Measurements from ENCODE around the gene PCNX4.
A peak's percentile ranks its signal among the peaks of the same experiment; 100 is the strongest.

The PCNX4 gene

DNA sequence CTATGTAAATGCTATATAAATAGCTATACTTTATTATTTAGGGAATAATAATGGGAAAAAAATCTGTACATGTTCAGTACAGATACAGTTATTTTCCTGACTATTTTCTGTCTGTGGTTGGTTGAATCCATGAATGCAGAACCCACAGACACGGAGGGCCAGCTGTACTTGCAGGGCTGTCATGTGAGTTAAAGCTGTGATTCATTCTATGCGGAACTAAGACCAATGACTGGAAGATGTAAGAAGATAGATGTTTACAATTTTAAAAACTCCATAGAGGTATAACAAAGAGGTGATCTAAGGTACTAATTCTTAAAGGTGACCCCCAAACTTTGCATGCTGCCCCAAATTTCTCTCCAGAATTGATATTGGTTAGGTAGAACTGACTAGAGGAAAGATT, 14.6 kb downstream of the PCNX4 start:
- no peak for DNase-seq

DNA sequence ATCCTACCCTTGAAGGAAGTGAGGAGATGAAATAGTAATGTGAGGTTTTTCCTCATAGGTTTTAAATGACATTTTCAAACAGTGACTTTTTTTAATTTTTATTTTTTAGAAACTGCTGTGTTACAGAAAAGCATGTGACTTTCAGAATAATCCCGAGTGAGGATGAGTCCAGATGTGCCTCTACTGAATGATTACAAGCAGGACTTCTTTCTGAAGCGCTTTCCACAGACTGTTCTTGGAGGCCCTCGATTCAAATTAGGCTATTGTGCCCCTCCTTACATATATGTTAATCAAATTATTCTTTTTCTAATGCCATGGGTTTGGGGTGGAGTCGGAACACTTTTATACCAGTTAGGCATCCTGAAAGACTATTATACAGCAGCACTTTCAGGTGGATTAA, 15.8 kb downstream of the PCNX4 start:
- DNase-seq = no peak

DNA sequence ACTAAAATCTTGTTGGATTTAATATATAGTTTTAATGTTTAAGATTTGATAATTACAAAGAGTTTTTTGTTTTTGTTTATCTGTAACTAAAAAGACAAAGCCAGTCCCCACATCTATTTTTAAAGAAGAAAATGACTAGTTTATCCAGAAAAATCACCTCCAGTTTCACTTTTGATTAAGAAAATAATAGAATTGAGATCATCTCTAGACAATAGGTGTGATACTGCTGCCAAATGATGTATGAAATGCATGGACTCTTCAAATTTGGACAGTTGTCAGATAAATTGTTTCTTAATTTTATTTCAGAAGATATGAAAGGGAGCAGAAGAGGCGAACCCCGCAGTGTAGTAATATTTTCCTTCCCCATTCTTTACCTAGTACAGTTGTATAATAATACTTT, 20.0 kb downstream of the PCNX4 start:
- DNase-seq = no peak

DNA sequence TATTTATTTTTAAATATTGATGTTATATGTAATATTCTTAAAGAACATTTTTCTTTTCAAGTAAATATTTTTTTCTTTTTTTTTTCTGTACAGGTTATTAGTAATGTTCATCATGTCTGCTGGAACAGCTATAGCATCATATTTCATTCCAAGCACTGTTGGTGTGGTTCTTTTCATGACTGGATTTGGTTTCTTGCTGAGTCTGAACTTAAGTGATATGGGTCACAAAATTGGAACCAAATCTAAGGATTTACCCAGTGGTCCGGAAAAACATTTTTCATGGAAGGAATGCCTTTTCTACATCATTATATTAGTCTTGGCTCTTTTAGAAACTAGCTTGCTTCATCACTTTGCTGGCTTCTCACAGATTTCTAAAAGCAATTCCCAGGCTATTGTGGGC, 23.2 kb downstream of the PCNX4 start:
- no peak for DNase-seq

DNA sequence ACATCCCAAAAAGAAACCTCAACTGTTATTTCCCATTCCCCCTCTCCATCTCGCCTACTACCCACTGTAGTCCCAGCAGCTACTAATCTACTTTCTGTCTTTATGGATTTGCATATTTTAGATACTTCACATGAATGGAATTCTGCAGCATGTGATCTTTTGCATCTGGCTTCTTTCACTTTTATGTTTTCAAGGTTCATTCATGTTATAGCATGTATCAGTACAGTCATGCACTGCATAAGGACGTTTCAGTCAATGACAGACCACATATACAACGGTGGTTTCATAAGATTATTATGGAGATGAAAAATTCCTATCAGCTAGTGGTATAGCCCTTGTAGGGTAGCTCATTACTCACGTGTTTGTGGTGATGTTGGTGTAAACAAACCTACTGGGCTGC, 24.5 kb downstream of the PCNX4 start:
- DNase-seq = no peak

DNA sequence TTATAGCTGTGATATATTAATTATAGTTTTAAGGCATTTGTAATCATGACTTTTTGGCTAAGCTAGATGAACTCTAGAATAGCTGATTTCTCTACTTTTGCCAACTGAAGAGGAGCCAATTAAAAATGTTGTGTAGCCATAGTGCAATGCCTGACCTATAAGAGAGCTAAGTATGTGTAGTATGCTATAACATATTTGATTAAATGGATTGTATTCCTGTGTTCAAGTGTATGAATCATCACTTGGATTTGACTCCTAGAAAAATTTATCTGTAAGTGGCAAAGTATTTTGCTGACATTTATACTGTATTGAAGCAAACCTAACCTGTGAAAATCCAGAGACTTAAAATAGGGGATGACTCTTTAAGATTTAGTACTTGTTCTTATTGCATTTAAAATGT, 34.2 kb downstream of the PCNX4 start:
- DNase-seq = no peak

DNA sequence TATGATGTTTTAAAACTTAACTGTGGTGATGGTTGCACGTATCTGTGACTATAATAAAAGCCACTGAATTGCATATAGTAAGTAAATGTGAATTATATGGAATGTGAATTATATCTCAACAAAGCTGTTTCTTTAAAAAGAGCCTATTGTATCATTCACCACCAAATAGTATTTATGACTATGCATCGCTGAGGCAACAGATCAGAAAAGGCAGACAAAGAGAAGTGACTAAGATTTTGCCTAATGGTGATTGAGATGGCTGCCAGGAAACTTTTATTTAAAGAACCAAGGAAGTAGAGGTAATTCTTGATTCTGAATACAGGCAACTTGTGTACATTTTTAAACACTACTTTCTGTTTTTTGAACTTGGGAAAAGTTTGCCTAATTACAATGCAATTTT, 41.8 kb downstream of the PCNX4 start:
- DNase-seq = no peak

DNA sequence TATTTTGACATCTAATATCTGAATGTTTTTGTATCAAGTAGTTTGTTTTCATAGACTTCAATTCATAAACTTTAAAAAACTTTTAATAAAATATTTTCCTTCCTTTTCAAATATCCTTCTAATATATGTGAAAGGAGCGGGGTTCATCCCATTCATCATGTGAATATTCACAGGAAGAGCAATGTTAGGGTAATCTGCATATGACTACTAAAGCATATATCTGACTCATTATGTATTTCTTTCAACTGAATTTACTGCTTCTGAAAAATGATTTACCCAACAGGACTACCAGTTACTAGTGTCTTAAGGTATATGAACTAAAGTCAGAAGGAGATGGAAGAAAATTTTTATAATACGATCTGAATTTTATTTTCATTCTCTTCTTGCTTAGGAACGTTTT, 43.0 kb downstream of the PCNX4 start:
- no peak for DNase-seq

DNA sequence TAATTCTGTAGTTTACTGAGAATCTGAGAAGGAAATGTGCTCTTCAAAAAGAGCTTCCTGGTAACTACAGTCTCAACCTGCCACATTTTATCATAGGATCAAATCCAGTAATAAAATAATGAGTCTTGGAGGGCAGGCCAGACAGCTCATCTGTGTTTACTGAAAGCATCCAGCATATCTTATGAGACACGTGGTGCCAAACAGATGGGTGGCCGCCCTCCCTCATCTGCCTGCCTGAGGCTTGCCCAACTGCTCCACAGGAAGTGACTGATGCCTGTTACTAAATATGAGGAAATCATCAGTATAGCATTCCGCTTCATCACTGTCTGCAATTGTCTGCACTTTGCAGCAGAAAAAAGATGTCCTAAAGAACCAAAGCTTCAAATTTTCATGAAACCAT, 60.0 kb downstream of the PCNX4 start:
- DNase-seq = peak; percentile 79

DNA sequence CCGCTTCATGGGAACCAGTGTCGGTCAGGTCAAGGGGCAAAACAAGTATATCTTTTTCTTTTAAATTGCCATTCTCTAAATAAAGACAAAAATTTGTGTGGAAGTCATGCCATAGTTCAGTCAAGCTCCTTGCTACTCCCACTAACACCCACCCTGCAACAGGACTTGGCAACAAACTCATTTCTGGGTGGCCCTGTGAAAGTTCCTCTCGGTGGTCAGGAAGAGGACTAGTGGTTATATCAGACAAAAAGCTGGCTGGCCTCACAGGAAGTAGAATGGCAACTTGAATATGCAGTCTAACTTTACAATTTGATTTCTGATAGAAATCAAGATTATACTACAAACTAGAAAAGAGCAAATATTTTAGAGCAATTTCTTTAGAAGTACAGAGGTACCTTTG, 62.3 kb downstream of the PCNX4 start:
- DNase-seq = peak; percentile 18

DNA sequence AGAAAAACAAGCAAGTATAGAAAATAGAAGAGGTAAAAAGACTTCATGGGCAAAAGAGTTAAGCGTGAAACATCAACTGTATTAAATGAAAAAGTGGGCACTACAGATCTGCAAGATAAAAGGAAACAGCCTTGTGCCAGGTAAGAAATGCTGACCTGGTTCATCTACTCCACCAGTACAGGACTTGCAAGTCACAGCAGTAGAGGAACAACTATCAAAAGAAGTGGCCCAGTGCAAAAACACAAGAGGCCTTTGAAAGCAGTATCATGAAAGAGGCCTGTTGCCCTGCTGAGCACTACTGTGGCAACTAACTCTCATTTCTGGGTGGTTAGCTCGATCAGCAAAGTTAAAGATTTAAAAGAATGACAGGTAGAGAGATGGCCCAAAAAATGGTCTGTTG, 62.9 kb downstream of the PCNX4 start:
- DNase-seq = no peak

DNA sequence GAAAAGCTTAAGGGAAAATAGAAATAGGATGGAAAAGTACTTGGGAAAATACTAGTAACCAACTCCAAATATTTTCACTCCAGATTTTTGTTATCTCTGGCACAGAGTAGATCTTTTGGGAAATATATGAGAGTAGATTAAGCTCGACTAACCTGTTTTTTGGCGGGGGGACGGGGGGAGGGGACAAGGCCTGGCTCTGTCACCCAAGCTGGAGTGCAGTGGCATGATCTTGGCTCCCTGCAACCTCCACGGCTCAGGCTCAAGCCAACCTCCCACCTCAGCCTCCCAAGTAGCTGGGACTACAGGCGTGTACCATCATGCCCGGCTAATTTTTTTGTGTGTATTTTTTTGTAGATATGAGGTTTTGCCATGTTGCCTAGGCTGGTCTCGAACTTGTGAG, 68.7 kb downstream of the PCNX4 start:
- no peak for DNase-seq

DNA sequence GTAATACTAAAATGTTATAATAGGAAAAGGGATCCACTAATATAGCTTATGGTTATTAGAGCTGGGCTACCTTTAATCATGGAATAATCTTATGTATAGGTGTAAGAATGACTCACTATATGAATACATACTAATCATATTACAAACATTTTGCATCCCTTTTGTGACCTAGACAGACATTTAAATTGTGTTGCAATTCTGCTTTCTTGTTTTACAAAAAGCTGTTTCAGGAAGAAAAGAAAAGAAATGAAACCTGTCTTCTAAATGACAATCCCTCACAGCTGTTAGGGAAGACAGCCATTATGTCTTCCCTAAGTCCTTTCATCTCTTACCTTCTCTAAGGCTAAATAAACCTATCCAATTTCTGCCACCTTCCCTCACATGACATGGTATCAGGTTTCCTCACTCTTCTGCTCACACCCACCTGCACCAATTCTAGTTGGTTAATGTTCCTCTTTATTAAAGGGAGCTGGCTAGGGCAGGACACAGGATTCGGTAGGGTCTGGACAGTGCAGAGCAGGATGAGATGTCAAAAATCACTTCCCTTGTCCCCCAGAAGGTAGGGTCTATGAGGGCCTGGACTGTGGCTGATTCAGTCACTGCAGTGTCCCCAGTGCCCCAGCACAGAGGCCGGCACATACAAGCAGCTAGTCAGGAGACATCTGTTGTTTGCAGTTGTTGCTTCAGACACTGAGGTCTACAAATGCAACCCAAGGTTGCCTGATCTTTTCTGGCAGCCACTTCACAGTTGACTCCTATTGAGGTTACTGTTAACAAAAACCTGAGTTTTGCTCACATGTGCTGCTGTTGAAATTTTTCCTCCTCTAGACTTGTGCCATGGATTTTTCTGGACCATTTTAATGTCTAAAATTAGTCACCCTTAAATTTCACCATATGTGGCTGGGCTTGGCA, 69.7 kb downstream of the PCNX4 start:
- no peak for DNase-seq

DNA sequence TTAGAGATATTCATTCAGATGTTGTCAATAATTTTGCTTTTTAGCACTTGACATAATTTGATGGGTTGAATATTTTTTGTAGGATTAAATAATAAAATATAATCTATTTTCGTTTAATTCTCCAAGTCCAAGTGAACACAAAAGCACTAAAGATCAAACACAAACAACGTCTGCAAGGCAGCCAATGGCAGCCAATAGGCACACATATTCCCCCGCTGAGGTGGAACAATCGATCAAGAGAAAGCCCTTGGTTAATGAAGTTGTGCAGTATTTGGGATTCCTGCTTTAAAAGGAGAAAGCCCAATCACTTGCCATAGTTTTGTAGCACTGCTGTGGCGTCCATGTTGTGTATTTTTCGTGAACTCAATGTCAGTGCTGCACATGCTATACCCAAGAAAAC, 72.0 kb downstream of the PCNX4 start:
- DNase-seq = no peak

DNA sequence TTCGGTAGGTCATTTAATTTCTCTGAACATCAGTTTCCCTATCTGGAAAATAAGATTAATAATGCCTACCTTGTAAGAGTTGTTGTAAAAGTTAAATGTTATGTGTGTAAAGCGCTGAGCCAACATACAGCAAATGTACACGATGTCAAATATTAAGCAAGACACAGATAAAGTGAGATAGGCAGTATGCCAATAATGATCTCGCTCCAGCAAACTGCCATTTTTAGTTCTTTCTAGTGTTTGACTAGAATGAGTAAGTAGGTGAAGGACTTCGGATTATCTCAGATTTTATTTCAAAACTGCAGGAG, 72.6 kb downstream of the PCNX4 start:
- no peak for DNase-seq

DNA sequence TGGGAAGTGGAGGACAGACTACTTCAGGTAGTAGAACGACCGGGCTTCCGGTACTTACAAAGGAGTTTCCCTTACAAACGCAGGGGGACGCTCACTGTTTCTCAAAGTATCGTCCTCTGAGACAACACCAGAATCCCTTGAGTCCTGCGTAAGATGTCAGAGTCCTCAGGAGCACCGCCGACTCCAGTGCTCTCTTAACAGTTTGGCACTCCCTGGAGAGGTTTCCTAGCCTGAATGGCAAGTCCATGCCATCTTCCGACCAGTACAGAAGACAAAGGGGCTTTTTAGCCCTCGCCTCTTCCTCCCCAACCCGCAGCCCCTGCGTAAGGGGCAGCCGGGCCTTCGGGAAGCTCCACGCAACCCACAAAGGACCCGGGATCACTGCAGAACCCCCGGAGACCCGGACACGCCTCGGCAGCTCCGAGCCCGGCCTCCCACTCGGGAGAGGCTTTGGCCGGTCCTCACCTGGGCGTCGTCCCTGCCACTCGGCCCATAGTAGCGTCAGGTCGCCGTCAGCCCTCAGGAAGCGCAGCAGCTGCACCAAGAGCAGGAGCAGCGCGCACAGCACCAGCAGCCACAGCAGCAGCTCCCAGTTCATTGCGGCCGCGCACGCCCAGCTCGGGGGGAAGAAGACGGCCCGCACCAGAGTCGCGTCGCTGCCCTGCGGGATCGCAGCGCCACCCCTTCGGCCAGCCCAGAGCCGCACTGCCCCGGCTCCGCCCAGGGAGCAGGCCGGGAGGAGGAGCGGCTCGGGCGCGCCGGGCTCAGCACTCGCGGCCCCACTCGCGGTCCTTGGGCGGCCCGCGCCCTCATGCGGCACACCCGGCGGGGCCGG, 73.2 kb downstream of the PCNX4 start, which contains the start of gene DHRS7:
TSS of gene DHRS7 (minus strand) at position 687 of the 835 bp plus-strand sequence. CDS start at position 598, 89 bp downstream.
- peak; percentile 78 for DNase-seq

DNA sequence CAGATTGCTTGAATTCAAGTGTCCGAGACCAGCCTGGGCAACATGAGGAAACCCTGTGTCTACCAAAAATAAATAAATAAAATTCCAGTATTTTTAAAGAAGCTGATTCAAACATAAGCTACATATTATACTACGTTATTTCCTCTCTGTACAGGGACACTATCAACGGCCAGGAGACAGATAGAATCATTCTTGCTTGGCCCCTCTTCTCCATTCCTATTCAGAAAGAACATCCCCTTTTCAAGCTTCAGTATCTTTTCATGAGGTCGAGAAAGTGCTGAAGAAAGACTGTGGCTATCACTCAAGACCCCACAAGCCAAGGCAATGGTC, 73.8 kb downstream of the PCNX4 start:
- DNase-seq = no peak

DNA sequence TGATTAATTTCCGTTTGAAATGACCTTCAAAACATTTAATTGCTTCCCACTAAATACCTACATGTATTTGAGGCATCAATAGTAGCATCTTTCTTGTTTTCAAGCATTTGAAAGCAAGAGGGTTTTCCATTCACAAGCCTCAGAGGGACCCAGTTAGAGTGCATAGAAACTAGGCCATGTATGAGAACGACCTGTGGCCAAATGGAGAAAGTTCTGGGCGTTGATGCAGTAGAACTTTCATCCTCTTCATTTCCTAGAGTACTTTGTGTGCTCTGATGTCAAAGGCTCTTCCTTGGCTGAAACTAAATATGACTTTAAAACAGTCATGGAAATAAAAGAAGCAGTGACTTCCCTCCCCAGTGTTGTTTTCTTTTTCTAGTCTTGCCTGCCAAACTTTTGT, 74.4 kb downstream of the PCNX4 start:
- DNase-seq = peak; percentile 17

DNA sequence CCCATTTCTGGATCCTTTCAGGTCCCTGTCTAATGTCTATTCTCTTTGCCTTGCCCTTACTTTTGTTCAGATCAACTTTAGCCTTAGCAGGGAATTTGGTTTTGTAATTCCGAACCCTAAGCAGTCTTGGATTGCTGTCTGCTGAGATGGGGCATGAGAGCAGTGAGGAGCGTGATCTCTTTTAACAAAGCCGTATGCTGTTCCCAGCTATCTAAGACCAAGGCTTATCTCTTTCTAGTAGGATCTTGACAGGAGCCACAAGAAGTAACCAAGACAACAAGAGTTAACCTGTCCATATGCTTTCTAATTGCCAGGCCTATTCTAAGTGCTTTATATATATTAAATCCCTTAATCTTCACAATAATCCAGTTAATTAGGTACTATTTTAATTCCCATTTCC, 78.0 kb downstream of the PCNX4 start:
- DNase-seq = no peak

DNA sequence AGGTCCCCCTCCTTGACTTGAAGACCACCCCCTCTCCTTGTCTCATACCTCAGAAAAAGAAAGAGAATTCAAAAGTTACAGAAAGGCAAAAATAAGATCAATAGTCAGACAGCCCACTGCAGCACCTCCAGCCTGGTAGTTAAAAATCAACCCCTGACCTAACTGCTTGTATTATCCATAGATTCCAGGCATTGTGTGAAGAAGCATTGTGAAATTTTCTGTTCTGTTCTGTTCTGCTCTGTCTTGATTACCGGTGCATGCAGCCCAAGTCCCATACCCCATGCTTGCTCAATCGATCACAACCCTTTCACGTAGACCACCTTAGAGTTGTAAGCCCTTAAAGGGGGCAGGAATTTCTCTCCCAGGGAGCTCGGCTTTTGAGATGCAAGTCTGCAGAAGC, 79.2 kb downstream of the PCNX4 start:
- no peak for DNase-seq

DNA sequence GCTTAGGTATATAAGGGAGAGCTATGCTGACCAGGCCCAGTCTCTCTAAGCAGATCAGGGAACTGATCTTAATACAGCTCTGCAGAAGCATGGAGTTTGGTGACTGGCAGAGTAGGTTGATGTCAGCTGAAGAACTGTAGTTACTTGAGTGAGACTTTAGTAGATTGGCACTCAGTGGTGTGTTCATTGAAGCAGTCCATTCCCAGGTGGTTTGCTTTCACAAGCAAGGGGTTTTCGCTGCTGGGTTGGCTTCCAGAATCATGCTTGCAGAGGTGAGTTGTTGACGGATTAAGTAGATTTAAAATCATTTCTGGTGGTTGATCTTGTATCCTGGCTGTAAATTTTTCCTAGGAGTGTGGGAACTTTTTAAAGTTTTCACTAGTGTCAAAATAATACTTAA, 80.0 kb downstream of the PCNX4 start:
- DNase-seq = no peak

DNA sequence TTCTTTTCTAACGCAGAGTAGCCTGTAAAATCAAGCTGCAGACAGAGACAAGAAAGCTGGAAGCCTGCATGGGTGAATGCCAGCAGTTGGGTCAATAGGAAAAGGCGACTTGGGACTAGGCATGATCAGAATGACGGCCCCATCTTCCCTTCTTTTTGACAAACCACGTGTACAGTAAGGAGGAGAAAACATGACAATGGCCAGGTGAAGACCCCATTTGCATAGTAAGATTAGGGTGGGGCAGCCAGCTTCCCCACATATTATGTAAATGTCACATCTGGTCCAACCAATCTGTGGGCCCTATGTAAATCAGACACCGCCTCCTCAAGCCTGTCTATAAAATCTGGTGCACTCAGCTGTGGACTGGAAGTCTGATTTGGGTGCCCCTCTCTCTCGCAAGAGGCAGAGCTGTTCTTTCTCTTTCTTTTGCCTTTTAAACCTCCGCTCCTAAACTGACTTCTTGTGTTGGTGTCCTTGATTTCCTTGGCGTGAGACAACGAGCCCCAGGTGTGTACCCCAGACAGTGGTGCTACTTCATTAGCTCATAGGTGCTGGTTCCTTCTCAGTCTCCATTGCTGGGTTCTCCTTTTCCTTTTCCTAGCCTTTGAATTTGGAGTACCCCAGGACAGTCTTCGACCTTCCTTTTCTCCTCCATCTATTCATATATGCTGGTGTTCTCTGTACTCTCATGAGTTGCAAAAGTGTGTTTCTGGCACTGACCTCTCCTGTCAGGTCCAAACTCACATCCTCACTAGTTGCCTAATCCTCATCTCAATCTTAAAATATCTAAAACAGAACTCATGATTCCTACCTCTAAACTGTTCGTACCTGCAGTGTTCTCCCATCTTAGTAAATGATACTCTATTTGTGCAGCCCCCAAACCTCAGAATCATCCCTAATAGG, 82.9 kb downstream of the PCNX4 start:
- DNase-seq = no peak

DNA sequence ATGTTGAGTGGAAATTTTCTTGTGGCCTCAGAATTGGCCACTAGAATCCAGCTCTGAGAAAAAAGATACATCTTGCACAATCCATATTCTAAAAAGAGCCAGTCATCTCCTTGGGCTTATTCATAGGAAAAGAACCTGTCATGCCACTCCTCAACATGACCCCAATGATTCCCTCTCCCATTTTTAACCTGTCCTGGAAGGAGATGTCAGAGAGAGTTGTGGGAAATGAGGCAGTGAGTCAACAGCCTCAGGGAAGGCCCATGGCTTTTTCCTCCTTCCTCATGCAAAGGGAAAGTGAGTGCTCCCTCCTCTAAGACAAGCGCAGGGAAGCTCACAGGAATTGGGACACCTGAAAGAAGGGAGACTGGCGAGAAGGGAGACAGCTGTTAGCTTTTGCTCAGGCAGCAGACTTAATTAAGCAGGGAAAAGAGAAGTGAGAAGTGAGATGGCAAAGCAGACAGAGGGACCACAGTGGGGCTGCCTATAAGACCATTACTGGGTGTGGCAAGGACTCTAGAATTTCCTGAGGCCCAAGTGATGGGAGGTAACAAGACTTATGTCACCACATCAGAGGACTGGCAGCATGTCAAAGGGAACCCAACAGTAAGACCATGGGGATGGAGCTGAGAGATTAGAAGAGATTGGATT, 83.7 kb downstream of the PCNX4 start:
- DNase-seq = no peak
